HFFc6 (cell line): ENCODE data around the gene KIFBP. TPM values are rescaled to one million over a fixed set of nuclear protein-coding genes. Genes with fewer than 3 reads are reported as not detected.

Experiments
- DNase-seq: peaks from one replicate; pipeline ENCODE4 v3.0.0-alpha.2; 2018
- H3K27ac Mint-ChIP-seq: 2 replicates; pipeline ENCODE4 v1.8.0; 2020; ENCODE audit warnings: mild to moderate bottlenecking, mixed read lengths
- H3K27me3 Mint-ChIP-seq: 2 replicates; pipeline ENCODE4 v1.8.0; 2021; ENCODE audit warnings: mild to moderate bottlenecking, moderate library complexity, mixed read lengths; ENCODE audit not compliant: insufficient read depth
- H3K36me3 Mint-ChIP-seq: 2 replicates; pipeline ENCODE4 v1.8.0; 2021; ENCODE audit warnings: low read depth, mixed read lengths
- H3K4me1 Mint-ChIP-seq: 2 replicates; pipeline ENCODE4 v1.8.0; 2020; ENCODE audit warnings: low read depth, mixed read lengths
- H3K4me3 Mint-ChIP-seq: 2 replicates; pipeline ENCODE4 v1.8.0; 2020; ENCODE audit warnings: mild to moderate bottlenecking, moderate library complexity, mixed read lengths
- H3K9me3 Mint-ChIP-seq: 2 replicates; pipeline ENCODE4 v1.8.0; 2020; ENCODE audit warnings: mild to moderate bottlenecking, mixed read lengths
- CTCF ChIP-seq: fragments of 200-600 bp; sonication (generic); IDR thresholded peaks from 2 replicates; pipeline ENCODE4 v1.5.0; 2021; ENCODE audit warnings: antibody characterized with exemption, mild to moderate bottlenecking
- total RNA-seq, 6 experiments: library from RNA; stranded (reverse); fragmentation: NEBNext Ultra II Directional; extraction: Animal tissue kit (Norgen Biotek cat#: 25700); gene quantifications; 2 replicates in 1 of 6; 3 replicates in 5 of 6; pipeline ENCODE4 v1.2.3, GENCODE V29; 2021

KIFBP gene
- total RNA-seq, 6 experiments from 2014 or later = 43.6 to 56.2 (median 51.9) TPM

GRCh38 chr10:69060127-69060798 is 71.7 kb downstream of the KIFBP start:
- peaks cover 5% of the 10 kb centered on the region for H3K27me3 Mint-ChIP-seq
- H3K9me3 Mint-ChIP-seq = no peaks in the 10 kb centered on the region
- TF ChIP-seq CTCF = no peak
- no peak overlapping the region for H3K27ac Mint-ChIP-seq
- H3K36me3 Mint-ChIP-seq = no peaks in the 10 kb centered on the region
- no peak for DNase-seq
- peaks cover 72% of the 10 kb centered on the region for H3K4me1 Mint-ChIP-seq
- H3K4me3 Mint-ChIP-seq = no peak overlapping the region

DNA sequence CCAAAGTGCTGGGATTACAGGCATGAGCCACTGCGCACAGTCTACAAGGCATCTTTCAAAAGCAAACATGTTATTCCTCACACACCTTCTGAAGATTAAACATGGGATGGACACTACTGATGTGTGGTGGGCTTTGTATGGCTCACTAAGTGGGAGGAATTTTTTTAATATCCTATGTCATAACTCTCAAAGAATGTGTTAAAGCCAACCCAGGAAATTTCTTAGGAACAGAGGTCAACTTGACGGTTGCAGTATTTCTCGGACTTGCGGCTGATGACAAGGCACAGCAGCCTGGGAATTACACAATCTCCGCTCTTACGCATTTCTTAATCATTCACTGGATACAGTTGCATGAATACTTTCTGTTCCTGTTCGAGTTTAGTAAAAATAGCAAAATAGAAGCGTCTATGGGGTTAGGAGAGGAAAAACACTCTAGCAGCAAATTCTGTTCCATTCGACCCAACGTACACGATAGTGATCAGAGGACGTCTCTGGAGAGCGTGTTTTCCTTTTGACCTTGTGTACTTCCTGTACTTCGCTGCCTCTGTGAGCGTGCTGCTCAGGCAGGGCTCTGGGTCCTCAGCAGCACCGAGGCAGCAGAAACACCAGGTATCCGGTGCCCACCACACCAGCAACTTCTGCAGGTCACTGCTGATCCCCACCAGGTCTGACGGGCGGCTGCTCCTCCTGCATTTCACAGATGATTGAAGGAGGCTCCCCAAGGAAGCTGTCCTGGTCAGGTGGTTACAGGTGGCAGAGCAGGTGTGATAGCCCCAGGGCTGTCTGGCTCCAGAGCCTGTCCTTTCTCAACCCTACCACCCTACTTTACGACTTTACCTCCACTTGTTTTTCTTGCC is 72.9 kb downstream of the KIFBP start:
- DNase-seq = peak; percentile 91
- Mint-ChIP-seq H3K27me3 (peaks cover 9% of the 10 kb centered on the region), H3K27ac (peak overlapping the region; percentile 93), H3K4me3 (peak overlapping the region; percentile 79), H3K9me3 (no peaks in the 10 kb centered on the region), H3K4me1 (peaks cover 73% of the 10 kb centered on the region), H3K36me3 (peaks cover 4% of the 10 kb centered on the region; the same call in 1 of the 2 replicates)
- no peak for TF ChIP-seq CTCF

GRCh38 chr10:69062901-69063300 is 74.3 kb downstream of the KIFBP start:
- H3K27ac Mint-ChIP-seq = peak overlapping the region; percentile 93
- TF ChIP-seq CTCF = no peak
- H3K4me1 Mint-ChIP-seq = peaks cover 59% of the 10 kb centered on the region
- H3K9me3 Mint-ChIP-seq = no peaks in the 10 kb centered on the region
- peaks cover 9% of the 10 kb centered on the region; the same call in 1 of the 2 replicates for H3K27me3 Mint-ChIP-seq
- no peak for DNase-seq
- peaks cover 4% of the 10 kb centered on the region; the same call in 1 of the 2 replicates for H3K36me3 Mint-ChIP-seq
- H3K4me3 Mint-ChIP-seq = no peak overlapping the region

GRCh38 chr10:69064762-69065328 is 76.2 kb downstream of the KIFBP start:
- Mint-ChIP-seq H3K27ac (peak overlapping the region; percentile 96; the same call in 1 of the 2 replicates), H3K36me3 (peaks cover 4% of the 10 kb centered on the region; the same call in 1 of the 2 replicates), H3K4me3 (no peak overlapping the region), H3K9me3 (no peaks in the 10 kb centered on the region), H3K4me1 (peaks cover 52% of the 10 kb centered on the region), H3K27me3 (peaks cover 9% of the 10 kb centered on the region; the same call in 1 of the 2 replicates)
- DNase-seq = no peak
- TF ChIP-seq CTCF = no peak
